Left hindlimb (tissue), 1 donor: ENCODE data around the gene PXDN.

ENCODE experiments used
- DNase-seq: peaks from one replicate; pipeline ENCODE4 v3.0.0-alpha.2; 2018

The PXDN gene

DNA sequence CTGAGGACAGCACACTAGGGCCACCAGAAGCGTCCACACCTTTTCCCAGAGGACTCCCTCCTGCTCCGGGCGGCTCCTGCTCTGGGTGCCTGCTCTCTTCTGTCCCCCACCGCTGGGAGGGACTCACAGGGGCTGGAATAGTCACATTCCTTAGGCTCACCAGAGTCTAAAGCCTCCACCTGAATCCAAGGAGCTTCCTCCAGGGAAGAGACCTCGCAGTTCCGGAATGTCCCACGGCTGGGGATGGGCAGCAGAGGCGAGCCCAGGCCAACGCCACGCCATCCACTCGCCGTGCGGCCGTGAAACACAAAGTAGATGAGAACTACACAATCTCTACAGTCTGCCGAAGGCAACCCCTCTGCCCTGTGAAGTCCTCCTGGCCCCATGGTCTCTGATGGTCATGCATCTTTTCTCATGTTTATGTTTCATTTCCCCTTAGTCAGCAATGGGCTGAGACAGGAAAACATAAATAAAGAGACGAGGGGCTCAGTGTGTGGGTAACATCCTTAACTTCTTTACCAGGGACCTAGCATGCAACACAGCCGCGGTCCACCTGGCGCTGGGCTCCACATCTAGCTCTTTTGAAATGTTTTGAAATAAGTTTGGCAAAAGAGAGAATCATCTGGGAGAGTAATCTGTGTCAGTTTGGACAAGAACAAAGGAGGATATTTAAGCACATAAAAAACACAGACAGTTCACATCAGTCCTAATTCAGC is 98.4 kb downstream of the PXDN start:
- no peak for DNase-seq

DNA sequence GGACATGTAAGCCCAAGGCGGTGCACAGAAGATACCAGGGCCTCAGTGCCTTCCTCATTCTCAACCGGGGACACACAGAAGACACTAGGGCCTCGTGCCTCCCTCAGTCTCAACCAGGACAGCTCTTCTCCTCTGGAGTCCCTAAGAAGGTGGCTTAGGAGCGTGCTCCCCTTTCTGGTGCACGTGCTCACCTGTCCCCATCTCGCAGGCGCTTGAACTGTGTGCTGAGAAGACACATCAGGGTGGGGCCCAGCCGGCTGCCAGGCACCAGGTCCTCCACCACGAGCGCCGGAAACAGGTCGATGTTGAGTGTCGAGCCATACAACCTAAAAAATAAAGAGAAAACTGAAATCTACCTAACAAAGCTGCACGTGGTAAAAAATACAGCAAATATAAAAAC is 99.9 kb downstream of the PXDN start:
- DNase-seq: no peak

DNA sequence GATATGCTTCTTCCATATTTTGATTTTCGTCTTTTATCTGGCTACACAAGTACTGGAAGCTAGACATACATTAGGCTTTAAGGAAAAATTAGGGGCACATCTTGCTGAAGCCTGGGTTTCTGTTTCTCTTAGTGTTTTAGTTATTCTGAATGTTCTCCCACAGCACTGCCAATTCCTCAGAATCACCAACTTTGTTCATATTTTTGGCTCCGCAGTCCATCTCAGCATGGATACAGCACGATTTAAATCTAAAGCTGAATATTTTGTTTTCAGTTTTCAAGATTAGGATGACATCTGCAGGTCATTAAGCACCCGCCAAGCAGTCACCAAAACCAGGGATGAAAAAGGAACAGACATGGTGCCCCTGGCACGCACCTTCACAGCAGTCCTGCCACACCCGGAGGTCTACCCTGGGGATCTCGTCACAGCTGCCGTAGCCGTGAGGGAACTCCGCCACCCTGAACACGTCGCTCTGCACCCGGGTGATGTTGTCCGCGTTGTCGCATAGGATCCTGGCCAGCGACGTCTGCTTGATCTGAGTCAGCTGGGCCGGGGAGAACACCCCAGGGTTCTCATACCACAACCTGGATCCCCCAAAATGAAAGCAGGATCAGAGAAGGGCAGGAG is 101.2 kb downstream of the PXDN start:
- DNase-seq: no peak

DNA sequence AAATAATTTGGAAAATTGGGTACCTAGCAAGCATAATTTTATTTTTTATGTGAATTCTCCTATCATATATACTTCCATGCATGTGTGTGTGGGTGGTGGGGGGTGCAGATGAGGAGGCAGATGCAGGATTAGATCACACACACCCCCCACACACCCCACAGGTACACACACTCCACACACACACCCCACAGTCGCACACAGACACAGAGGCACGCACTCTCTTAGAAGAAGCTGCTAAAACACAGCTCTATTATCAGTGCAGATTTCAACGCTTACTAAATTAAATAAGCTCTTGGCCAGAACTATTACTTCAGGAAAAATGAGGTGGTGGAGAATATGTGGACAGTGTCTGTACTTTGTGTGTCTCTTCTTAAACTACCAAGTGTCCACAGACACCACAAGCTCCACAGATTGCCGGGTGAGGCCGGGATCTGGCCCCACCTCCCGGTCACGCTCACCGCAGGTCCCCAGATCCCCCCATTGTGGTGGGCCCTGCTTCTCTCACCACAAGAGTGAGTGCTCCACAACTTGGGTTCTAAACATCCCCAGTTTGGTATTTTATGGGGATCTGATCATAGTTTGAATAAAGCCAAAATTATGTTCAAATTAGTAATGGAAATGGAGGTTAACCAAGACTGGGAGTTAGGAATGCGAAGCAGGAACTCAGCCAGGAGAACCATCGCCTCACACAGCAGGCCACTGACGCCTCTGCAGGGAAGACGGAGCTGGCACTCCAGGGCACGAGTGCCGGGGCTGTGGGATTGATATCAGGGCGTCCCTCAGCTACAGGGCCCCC is 102.1 kb downstream of the PXDN start:
- DNase-seq: peak; percentile 72

DNA sequence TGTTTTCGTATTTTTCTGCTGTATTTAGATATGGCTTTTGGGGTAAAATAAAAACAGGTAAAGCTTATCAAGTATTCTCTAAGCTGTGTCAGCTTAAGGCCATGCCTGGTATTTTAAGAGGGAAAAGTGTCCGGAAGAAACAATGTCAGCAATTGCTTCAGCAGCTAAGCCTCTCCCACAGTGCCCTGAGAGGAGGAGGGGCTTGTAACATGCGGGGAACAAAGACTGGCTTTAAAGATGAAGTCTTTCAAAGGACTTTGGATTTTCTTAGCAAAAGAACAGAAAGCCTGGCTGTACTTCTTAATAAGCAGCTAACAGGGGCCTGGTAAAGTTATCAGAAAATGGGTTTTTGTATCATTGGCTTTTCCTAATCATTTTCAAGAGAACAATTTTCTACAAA is 102.8 kb downstream of the PXDN start:
- DNase-seq: no peak

DNA sequence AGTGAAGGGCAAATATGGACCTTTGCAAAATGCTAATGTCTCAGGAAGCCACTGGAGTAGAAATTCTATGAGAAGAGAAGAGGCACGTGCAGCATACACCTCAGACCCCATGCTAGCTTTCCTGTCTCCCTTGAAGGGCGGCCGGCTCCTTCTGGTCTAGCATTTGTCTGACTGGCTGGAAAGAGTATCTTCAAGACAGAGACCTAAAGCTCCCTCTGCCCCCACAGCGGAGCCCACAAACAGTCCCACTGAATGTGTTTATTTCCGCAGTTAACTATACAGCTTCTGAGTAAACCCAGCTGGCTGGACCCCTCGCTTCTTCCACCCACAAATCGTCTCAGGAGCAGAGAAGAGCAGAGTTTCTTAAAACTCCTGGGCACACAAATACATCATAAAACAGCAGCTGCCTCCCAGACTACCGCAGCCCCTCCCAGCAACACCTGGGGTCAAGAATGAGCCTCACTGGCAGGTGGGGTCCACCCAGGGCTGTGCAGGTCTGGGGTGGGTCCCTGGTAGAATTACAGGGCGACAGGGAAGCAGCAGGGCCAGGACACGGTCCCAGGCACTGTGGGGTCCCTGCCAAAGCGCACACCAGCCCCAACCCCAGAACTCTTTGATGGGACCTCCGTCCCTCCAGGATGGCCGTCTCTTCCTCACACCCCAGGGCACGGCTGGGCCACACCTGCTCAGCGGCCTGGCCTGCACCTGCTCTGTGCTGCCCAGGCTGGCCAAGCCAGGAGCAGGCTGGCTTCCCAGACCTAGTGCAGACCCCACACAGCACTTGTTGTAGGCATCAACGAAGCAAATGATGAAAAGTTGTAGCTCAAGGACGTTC is 103.8 kb downstream of the PXDN start:
- DNase-seq: no peak

DNA sequence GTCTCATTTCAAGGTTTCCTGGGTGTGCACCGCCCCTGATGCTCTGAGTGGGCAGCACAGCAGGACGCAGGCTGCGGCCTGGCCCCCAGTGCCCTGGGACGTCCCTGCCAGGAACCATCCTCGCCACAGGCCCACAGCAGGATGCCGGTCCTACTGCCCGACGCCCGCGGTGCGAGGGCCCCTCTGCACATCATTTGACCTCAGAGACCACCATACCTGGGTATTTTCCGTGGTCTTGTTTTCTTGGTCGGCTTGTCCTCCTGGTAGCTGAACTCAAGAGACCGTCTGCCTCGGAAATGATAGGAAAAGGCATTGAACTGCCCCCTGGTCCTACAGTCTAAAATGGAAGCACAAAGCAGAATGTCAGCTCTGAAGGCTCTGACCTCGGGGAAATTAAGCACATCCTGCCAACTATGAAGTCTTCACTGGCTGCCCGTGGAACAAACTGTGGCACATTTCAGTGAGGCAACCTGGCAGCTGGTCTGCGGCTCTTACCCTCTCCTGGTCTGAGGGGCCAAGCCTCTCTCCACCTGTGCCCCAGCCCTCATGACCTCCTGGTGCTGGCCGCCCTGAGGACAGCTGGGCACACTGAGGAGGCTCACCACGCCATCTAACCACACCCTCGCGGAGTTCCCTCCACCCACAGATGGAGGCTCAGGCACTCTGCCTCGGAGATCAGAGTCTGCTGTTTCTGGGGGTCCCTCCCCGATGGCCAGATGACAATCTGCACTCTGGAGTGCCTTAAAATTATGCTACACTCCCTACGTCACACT is 105.0 kb downstream of the PXDN start:
- DNase-seq: no peak

DNA sequence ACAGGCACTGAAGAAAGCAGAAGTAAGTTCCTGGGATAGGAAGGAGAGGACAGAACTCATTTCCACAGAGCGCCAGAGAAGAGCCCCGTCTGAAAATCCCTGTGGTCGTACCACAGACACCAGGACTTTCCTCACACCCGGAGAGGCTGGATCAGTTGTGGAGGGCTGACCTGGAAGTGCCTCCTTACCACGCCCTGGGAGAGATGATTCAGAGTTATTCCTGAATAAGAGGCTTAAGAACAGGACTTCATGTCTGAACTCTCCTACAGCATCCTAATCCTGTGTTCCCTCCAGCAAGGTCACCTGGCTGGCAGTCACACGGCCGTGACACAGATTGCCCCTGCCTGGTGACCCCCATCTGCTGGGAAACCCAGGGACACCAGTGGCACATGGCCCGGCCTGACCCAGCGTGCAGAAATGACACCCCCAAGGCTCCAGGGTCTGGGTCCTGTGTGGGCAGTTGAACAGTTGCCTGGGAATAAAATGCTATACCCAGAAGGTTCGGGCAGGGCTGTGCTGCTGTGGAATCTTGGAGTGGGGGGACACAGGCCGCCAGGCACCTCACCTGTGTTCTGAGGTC is 105.9 kb downstream of the PXDN start:
- DNase-seq: no peak

DNA sequence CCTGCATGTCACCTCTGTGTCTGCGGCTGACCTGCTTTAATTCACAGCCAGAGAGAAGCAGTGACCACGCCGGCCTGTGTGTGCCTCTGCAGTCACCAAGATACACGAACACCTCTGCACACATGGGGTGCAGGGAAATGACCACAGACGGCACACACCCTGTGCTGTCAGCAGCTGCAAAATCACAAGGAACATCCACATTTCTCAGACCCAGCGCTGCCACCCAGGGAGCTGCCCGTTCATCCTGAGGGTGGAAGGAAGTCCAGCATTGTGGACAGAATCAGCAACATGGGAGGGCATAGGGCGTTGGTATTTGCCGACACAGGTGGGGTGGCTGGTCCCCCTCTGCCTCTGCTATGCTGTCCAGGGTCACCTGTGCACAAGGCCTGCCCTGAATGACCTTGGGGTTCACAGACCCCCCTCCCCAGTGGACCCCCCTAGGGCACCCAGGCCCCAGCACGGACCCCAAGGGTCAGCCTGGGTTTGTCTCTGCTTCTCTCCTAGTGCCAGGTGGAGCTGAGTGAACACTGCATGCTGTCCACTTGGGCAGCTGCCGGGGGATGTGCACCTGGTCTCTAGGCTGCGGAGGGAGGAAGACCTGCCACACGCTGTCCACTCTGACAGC is 107.4 kb downstream of the PXDN start:
- DNase-seq: no peak

DNA sequence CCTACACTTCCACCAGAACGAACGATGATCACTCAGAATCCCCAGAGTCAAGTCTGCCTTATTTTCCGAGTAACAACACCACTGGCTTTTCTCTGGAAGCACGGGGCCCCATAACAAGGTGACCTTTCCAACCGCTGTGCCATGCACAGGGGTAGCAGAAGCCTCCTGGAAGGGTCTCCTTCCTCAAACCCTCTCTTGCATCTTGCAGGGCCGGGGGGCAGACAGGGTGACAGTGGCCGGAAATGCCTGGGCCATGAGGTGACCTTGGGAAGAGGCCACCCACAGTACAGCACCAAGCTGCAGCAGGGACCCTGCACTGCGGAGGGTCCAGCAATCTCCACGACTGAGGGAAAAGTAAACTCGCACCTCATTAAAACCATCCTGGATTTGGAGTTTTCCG is 108.5 kb downstream of the PXDN start:
- no peak for DNase-seq

DNA sequence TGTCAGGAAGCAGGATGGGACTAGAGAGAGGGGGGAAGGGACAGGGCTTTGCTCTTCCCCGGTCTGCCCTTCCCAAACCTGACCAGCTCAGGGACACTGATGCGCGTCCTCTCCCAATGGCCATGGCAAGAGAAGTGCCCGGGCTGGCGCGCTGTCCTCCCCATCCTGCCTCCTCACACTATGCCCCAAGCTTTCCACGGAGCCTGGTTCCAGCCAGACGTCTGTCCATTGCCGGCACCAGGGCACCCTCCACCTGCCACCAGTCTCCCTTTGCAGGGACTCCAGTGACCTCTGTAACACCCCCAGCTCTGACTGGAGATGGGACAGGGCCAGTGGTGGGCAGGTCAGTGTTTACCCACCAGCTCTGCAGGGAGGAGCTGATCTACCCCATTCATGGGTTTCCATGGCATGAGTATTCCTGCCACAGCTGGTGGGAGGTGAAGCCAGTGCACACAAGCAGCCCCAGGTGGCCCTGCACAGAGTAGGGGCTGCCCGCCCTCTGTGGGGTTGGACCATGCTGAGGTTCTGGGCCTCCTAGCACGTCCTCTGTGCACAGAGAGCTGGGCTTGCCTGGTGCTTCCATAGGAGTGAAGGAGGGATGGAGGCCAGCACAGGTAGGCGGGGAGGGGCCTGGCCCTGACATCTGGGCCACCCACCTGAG is 109.5 kb downstream of the PXDN start:
- no peak for DNase-seq

DNA sequence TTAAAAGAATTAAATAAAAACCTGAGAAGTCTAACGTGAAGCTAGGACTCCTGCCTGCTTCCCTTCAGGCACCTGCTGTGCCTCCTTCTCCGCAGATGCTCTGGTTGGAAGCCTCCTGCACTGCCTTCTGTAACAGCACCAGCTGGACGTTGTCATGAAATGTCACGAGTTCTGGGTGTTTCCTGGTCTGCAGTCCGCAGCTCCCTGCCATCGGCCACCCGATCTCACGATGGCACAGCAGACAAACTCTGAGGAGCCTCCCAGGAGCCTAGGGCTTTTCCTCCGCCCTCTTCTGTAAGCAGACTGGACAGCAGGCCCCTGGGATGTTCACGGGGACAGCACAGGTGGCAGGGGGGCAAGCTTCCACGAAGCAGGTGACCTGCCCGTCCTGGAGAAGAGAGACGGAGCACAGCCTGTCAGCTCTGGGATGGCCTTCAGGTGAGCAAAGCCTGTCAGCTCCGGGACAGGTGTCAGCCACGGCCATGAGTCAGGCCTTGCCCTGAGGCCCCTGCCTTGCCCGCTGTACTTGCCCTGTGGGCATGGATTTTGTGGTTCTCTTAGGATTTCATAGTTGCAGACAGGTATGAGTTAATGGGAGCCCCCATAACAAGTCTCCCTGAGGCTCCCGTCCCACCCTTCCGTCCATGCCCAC is 110.3 kb downstream of the PXDN start:
- DNase-seq: no peak

DNA sequence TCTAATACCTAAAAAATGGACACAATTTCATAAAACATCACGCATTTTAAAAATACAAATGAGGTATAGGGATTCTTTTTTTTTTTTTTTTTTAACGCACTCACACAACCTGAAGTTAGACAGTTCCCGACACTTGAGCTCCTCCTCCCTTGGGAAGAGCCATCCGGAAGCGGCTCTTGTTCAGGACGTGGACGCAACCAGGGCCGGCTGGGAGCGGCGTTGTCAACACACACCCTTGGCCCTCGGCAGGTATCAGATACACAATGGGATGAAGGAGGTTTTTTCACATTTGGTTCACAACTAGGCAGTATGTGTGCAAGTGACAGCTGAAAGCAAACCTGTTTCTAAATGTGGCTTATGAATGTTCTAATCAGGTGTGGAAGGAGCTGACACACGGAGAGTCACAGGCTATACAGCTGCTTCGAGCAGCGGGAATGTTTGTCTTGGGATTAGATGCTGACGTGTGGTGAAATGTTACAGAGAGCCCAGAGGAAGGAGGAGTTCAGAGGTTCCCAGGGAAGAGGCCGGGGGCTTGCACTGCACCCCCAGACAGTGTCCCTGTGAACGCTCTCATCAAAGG is 111.1 kb downstream of the PXDN start:
- no peak for DNase-seq

DNA sequence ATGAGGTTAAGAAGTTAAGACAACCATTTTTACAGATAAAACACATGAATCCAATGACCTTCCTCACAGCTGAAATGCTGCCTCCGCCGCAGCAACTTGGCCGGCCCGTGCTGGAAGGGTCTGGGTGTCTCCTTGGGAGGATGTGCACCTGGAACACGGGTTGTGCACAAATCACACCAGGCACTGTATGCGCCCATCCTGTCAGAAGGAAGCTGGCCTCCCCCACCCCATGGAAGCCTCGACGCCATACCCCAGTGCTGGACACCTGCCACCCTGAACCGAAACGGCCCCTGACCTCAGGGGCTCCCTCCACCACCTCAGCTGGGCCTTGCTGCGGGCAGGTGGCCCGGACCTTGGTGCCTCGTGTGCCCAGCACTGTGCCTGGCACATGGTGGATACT is 111.8 kb downstream of the PXDN start:
- no peak for DNase-seq

DNA sequence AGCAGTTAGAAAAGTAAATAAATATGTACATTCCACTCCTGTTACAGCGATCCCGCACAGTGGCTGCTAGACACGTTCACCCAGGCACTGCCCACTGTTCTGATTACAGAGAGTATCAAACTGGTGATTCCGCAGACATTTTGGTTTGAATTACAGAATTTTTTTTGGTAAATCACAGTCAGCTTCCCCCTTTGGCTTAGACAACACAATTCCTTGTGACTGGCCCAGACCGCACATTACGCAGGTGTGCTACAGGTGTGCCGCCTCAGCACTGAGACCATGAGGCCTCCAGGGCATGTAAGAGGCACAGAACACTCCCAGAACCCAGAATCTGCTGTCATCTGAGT is 112.3 kb downstream of the PXDN start:
- no peak for DNase-seq

DNA sequence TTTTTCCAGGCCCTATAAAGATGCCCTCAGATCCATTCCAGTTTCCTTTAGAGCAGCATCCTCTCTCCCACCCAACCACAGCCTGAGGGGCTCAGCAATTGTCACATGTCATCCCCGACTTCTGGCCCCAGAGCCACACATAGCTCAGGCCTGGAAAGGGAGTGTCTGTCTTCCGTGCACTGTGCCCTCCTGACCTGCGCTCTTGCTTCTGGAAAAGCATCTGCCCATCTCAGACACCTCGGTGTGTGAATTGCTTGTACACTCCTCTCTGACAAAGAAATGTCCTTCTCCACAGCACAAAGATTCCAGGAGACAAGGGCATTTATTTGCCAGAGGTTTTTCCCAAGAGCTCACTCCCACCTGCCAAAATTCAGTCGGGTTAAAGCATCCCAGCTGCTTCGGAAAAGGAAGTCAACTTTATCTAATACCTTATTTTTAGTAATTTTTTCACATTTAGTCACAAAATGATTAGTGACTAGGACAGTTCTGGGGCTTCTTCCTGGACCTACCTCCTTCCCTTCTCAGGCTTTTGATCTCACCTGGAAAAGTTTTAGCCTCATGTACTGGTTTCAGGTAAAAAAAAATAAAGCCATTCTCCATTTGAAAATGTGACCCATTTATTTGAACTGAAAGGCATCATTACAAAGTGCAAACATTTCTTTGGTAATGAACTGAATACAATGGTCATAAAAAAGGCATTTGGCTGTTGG is 112.9 kb downstream of the PXDN start:
- no peak for DNase-seq

DNA sequence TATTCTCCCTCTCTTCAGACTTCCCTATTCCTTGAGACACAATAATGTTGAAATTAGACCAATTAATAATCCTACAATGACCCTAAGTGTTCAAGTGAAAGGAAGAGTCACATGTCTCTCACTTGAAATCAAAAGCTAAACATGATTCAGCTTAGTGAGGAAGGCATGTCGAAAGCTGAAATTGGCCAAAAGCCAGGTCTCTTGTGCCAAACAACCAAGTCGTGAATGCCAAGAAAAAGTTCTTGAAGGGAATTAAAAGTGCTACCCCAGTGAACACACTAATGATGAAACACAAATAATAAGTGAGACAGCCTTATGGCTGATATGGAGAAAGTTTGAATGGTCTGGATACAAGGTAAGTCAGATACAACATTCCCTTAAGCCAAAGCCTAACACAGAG is 115.4 kb downstream of the PXDN start:
- DNase-seq: no peak

DNA sequence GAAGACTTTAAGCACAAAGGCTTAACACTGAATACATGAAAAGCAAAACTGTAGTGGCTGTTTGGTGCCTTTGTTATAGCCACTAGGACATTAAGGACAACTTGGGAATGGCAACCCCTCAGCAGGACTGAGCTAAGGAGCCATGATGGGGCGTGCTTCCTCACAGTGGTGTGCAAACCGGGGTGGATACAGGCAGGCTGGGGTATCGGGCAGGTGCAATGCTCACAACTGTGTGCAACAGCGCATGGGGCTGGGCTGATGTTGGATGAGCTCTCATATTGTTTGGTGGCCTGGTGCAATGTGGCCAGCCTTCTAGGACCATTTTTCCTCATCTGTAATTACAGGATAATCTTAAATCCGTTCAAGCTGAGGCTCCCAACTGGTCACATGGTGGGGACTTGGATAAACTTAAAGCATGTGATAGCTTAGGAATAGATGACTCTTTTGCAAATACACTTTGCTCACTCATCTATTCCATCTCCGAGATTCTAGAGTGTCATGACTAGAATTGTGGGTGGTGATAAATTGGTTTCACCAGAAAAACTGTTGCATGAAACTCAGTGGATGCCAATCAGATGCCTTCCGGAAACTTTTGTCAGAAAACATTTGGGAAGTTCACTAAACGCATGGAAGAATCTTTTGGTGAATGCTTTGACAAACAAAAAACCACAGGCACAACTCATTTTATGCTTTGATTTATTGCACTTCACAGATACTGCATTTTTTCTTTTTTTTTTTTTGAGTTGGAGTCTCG is 116.5 kb downstream of the PXDN start:
- DNase-seq: no peak

DNA sequence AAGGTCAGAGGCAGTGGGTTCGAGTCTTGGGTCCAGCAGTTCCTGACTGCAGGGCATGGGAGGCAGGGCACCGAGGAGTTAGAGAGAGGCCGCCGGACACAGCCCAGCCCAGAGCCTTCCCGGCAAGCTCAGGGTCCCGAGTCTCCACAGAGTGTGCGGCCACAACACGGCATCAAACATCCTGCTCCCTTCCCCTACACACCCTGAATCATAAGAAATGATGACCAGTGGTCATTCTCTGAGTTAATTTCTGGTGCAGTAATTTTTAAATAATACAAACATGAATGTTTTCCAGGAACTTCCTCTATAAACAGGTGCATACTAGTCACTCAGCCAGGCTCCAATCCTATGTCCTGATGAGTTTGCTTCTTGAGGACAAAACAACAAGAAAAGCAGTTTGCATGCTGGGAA is 118.0 kb downstream of the PXDN start:
- peak; percentile 23 for DNase-seq
